ENCODE data around the gene GPR132. TPM values are rescaled to one million over a fixed set of nuclear protein-coding genes. Genes with fewer than 3 reads are reported as not detected.

Gene GPR132
- total RNA-seq, 1 donor from 2014 or later, result 9.1 TPM

GRCh38 chr14:105026802-105027563 lies 38.2 kb downstream of the GPR132 start:
- peaks cover 14% of the 10 kb centered on the region for H3K4me1 ChIP-seq
- no peak for TF ChIP-seq CTCF (IDR thresholded peaks at IDR 0.05)
- TF ChIP-seq POLR2AphosphoS5 (IDR thresholded peaks at IDR 0.05; ENCODE audit: insufficient read depth in 1 of 2, low read depth in 1 of 2), result no peak
- TF ChIP-seq POLR2A (IDR thresholded peaks at IDR 0.05), result no peak
- H3K36me3 ChIP-seq, result no peaks in the 10 kb centered on the region
- no peak for DNase-seq (ENCODE audit: extremely low spot score in 2 of 2)
- no peaks in the 10 kb centered on the region for H3K9me3 ChIP-seq
- no peak overlapping the region for H3K27ac ChIP-seq
- intact Hi-C loops (cut with DNase I), result no loop called here
- no peak overlapping the region for H3K4me3 ChIP-seq
- no peaks in the 10 kb centered on the region for H3K27me3 ChIP-seq

- TF ChIP-seq POLR2AphosphoS5 (IDR thresholded peaks at IDR 0.05; ENCODE audit: insufficient read depth in 1 of 2, low read depth in 1 of 2) (no peak), POLR2A (IDR thresholded peaks at IDR 0.05) (no peak), CTCF (IDR thresholded peaks at IDR 0.05) (no peak)
- H3K27ac ChIP-seq, result no peak overlapping the region
- intact Hi-C loops (cut with DNase I), result no loop called here
- H3K36me3 ChIP-seq, result no peaks in the 10 kb centered on the region
- H3K4me3 ChIP-seq, result no peak overlapping the region
- H3K9me3 ChIP-seq, result no peaks in the 10 kb centered on the region
- H3K27me3 ChIP-seq, result no peaks in the 10 kb centered on the region
- peaks cover 20% of the 10 kb centered on the region for H3K4me1 ChIP-seq
- no peak for DNase-seq (ENCODE audit: extremely low spot score in 2 of 2)
Observed at GRCh38 chr14:105026033-105026785, 39.0 kb downstream of the GPR132 start.

- intact Hi-C loops (cut with DNase I), result no loop called here
- H3K4me3 ChIP-seq, result no peak overlapping the region
- H3K27me3 ChIP-seq, result no peaks in the 10 kb centered on the region
- H3K27ac ChIP-seq, result no peak overlapping the region
- no peaks in the 10 kb centered on the region for H3K9me3 ChIP-seq
- H3K4me1 ChIP-seq, result peaks cover 20% of the 10 kb centered on the region
- TF ChIP-seq CTCF (IDR thresholded peaks at IDR 0.05) (no peak), POLR2AphosphoS5 (IDR thresholded peaks at IDR 0.05; ENCODE audit: insufficient read depth in 1 of 2, low read depth in 1 of 2) (no peak)
- H3K36me3 ChIP-seq, result no peaks in the 10 kb centered on the region
- DNase-seq (ENCODE audit: extremely low spot score in 2 of 2), result no peak
Observed at GRCh38 chr14:105025429-105025828, 39.8 kb downstream of the GPR132 start.

- Histone ChIP-seq H3K4me1 (peaks cover 35% of the 10 kb centered on the region), H3K27me3 (no peaks in the 10 kb centered on the region), H3K36me3 (no peaks in the 10 kb centered on the region), H3K4me3 (no peak overlapping the region), H3K9me3 (no peaks in the 10 kb centered on the region), H3K27ac (no peak overlapping the region)
- intact Hi-C loops (cut with DNase I), result loop anchor here (5.0 kb wide), 1 partner anchor 52 kb away; no protein-coding TSS in a partner anchor
- DNase-seq (ENCODE audit: extremely low spot score in 2 of 2), result no peak
- TF ChIP-seq CTCF (IDR thresholded peaks at IDR 0.05), result no peak
- TF ChIP-seq POLR2AphosphoS5 (IDR thresholded peaks at IDR 0.05; ENCODE audit: insufficient read depth in 1 of 2, low read depth in 1 of 2), result no peak
- TF ChIP-seq POLR2A (IDR thresholded peaks at IDR 0.05), result no peak
Observed at GRCh38 chr14:105023791-105024480, 41.3 kb downstream of the GPR132 start.

Measured in vagina (tissue), 2 donors.